Fibroblast of lung (primary cell): Measurements from ENCODE around the gene ABCC9.

ENCODE experiments used
- CTCF ChIP-seq, 2 donors: IDR thresholded peaks in 1 of 2; conservative IDR thresholded peaks in 1 of 2; 1 replicate in 1 of 2; 2 replicates in 1 of 2; pipeline ENCODE4 v1.5.1; 2011 to 2012; ENCODE audit warnings: low read length in 2 of 2, control low read depth in 1 of 2, inconsistent platforms in 1 of 2, low read depth in 1 of 2, mild to moderate bottlenecking in 1 of 2
- EZH2 ChIP-seq: IDR thresholded peaks from 2 replicates; pipeline ENCODE4 v1.5.1; 2012; ENCODE audit warnings: low read length, control low read depth, mild to moderate bottlenecking; ENCODE audit errors: missing control alignments

GRCh38 chr12:21806255-21806654 is 135.0 kb downstream of the ABCC9 start:
- no peak for TF ChIP-seq CTCF (conservative IDR thresholded peaks at IDR 0.05 in 1 of 2, IDR thresholded peaks at IDR 0.05 in 1 of 2; ENCODE audit: low read depth in 1 of 2, low read length in 2 of 2)
- TF ChIP-seq EZH2 = no peak
